CD8-positive, alpha-beta memory T cell (primary cell): ENCODE measurements around the gene DAP. TPM values are rescaled to one million over a fixed set of nuclear protein-coding genes. Genes with fewer than 3 reads are reported as not detected.
"Not testable (repeated sequence)": the region's sequence is repeated elsewhere in the genome, so short reads cannot be mapped to it uniquely, and the experiment has no call there.

Source experiments
- CTCF ChIA-PET: fragments of 350-600 bp; sonication (Branson Sonifier 250); formaldehyde crosslinking; loops from one replicate; lab custom pipeline; 2021; ENCODE audit warnings: antibody characterized with exemption; lab: Charles Lee
- POLR2A ChIA-PET: fragments of 350-600 bp; sonication (Branson Sonifier 250); formaldehyde crosslinking; loops from one replicate; lab custom pipeline; 2021; ENCODE audit warnings: antibody characterized with exemption; lab: Charles Lee
- DNase-seq, 5 donors: peaks; one replicate each; pipeline versions ENCODE4 v3.0.0 to v3.0.0-alpha.2; 2020 to 2022; ENCODE audit warnings: mixed read lengths in 1 of 5
- H3K27ac ChIP-seq: one replicate; pipeline ENCODE4 v1.7.0; 2013; ENCODE audit warnings: low read depth, mild to moderate bottlenecking, low read length, moderate library complexity
- H3K27me3 ChIP-seq: 2 replicates; pipeline ENCODE4 v1.7.0; 2013; ENCODE audit warnings: low read length, mild to moderate bottlenecking; ENCODE audit not compliant: insufficient read depth, poor library complexity, severe bottlenecking
- H3K36me3 ChIP-seq: 2 replicates; pipeline ENCODE4 v1.7.0; 2013; ENCODE audit warnings: mild to moderate bottlenecking, low read length, moderate library complexity; ENCODE audit not compliant: insufficient read depth
- H3K4me1 ChIP-seq: 2 replicates; pipeline ENCODE4 v1.7.0; 2013; ENCODE audit warnings: mild to moderate bottlenecking, low read length, moderate library complexity; ENCODE audit not compliant: insufficient read depth
- H3K4me3 ChIP-seq: 2 replicates; pipeline ENCODE4 v1.7.0; 2013; ENCODE audit warnings: mild to moderate bottlenecking, low read length
- H3K9me3 ChIP-seq: 2 replicates; pipeline ENCODE4 v1.7.0; 2013; ENCODE audit warnings: mild to moderate bottlenecking, low read length
- H3K27ac Mint-ChIP-seq, 8 donors: one replicate each; pipeline ENCODE4 v1.8.0; 2020 to 2021; ENCODE audit warnings: mixed read lengths in 8 of 8, mild to moderate bottlenecking in 6 of 8, inconsistent platforms in 3 of 8, moderate library complexity in 3 of 8
- H3K27me3 Mint-ChIP-seq, 2 donors: one replicate each; pipeline ENCODE4 v1.8.0; 2020 to 2021; ENCODE audit warnings: mixed read lengths in 2 of 2, mild to moderate bottlenecking in 1 of 2, moderate library complexity in 1 of 2
- H3K36me3 Mint-ChIP-seq, 3 donors: one replicate each; pipeline ENCODE4 v1.8.0; 2020 to 2021; ENCODE audit warnings: mixed read lengths in 3 of 3, inconsistent platforms in 1 of 3, mild to moderate bottlenecking in 1 of 3
- H3K4me1 Mint-ChIP-seq, 3 donors: one replicate each; pipeline ENCODE4 v1.8.0; 2020 to 2021; ENCODE audit warnings: mixed read lengths in 3 of 3, inconsistent platforms in 1 of 3, mild to moderate bottlenecking in 1 of 3
- H3K4me3 Mint-ChIP-seq, 7 donors: one replicate each; pipeline ENCODE4 v1.8.0; 2020 to 2021; ENCODE audit warnings: mixed read lengths in 7 of 7, mild to moderate bottlenecking in 6 of 7, moderate library complexity in 4 of 7, inconsistent platforms in 2 of 7
- H3K9me3 Mint-ChIP-seq, 5 donors: one replicate each; pipeline ENCODE4 v1.8.0; 2020 to 2022; ENCODE audit warnings: mixed read lengths in 5 of 5, mild to moderate bottlenecking in 3 of 5, moderate library complexity in 2 of 5, inconsistent platforms in 1 of 5
- polyA plus RNA-seq: library from polyadenylated mRNA; unstranded; fragments of 300-500 nt; fragmentation: Illumina TruSeq; gene quantifications from one replicate; pipeline ENCODE4 v1.2.3, GENCODE V29; 2021
- total RNA-seq, 2 experiments: library from RNA; stranded (reverse); gene quantifications; one replicate each; pipeline ENCODE4 v1.2.3, GENCODE V29; 2021

DAP gene
- total and polyA plus RNA-seq, 3 experiments from 2014 or later = 60.0 to 73.7 (median 61.5) TPM

DNA sequence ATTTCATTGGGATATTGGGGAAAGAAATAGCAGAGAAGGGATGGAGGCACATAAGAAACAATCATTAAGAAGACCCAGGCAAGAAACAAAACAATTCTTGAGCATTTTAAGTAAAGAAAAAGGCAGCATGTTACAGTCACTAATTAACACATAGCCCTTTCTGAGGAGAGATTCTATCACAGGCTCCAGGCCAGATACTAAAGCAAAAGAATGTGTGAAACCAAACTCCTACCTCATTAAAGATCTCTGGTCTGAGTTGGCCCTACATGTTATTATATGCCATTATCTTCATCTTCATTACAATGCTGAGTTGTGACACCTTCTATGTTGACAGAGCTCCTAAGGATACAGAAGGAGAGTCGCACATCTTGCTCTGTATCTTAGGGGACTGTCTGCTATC lies 37.5 kb downstream of the DAP start:
- H3K27ac Mint-ChIP-seq = no peak overlapping the region
- H3K4me1 ChIP-seq = no peaks in the 10 kb centered on the region
- H3K4me1 Mint-ChIP-seq = peaks cover 13 to 20% (median 15%) of the 10 kb centered on the region in 3 donors
- ChIA-PET POLR2A (no interaction called here), CTCF (interaction anchor here (1.3 kb wide), 1 partner anchor 12 kb away, joined by 3 read pairs; no protein-coding TSS in a partner anchor)
- no peaks in the 10 kb centered on the region for H3K27me3 ChIP-seq
- H3K36me3 Mint-ChIP-seq = peaks cover 8 to 38% (median 16%) of the 10 kb centered on the region in 3 donors
- no peak overlapping the region for H3K4me3 Mint-ChIP-seq
- H3K9me3 Mint-ChIP-seq = no peaks in the 10 kb centered on the region
- no peak overlapping the region for H3K27ac ChIP-seq
- no peaks in the 10 kb centered on the region for H3K36me3 ChIP-seq
- H3K27me3 Mint-ChIP-seq = peaks cover 0 to 1% of the 10 kb centered on the region in 2 donors
- H3K9me3 ChIP-seq = no peaks in the 10 kb centered on the region
- no peak for DNase-seq
- H3K4me3 ChIP-seq = no peak overlapping the region

- H3K9me3 Mint-ChIP-seq, H3K27ac Mint-ChIP-seq, H3K4me3 ChIP-seq, H3K4me3 Mint-ChIP-seq, H3K27ac ChIP-seq, H3K36me3 ChIP-seq, H3K27me3 ChIP-seq, DNase-seq, POLR2A ChIA-PET, H3K27me3 Mint-ChIP-seq, H3K9me3 ChIP-seq, H3K4me1 Mint-ChIP-seq, H3K4me1 ChIP-seq, CTCF ChIA-PET: not testable (repeated sequence)
- H3K36me3 Mint-ChIP-seq = peaks cover 8 to 36% (median 17%) of the 10 kb centered on the region in 3 donors
These were observed 40.3 kb downstream of the DAP start for GRCh38 chr5:10720766-10721165.

DNA sequence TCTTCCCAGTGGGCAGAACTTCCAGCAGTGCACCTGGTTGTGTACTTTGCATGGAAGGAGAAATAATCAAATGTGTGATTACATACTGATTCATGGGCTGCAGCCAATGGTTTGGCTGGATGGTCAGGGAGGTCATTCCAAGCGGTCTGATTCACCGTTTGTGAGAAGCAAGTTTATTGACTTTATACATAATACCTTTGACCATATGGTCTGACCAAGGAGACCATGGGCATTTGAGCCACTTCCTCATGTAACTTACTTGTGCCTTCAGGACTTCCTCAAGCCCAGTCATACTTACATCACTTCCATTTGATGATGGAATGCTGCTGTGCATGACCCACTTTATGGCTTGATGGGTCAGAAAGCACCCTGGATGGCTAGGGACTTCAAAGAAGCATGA lies 41.1 kb downstream of the DAP start:
- ChIA-PET POLR2A (no interaction called here), CTCF (no interaction called here)
- Mint-ChIP-seq H3K27me3 (no peaks in the 10 kb centered on the region), H3K4me3 (no peak overlapping the region), H3K27ac (no peak overlapping the region), H3K9me3 (no peaks in the 10 kb centered on the region), H3K4me1 (peaks cover 0 to 2% (median 0%) of the 10 kb centered on the region in 3 donors), H3K36me3 (peaks cover 8 to 36% (median 17%) of the 10 kb centered on the region in 3 donors)
- H3K4me1 ChIP-seq = no peaks in the 10 kb centered on the region
- H3K27me3 ChIP-seq = no peaks in the 10 kb centered on the region
- no peaks in the 10 kb centered on the region for H3K36me3 ChIP-seq
- no peak overlapping the region for H3K4me3 ChIP-seq
- H3K27ac ChIP-seq = no peak overlapping the region
- H3K9me3 ChIP-seq = no peaks in the 10 kb centered on the region
- no peak for DNase-seq

DNA sequence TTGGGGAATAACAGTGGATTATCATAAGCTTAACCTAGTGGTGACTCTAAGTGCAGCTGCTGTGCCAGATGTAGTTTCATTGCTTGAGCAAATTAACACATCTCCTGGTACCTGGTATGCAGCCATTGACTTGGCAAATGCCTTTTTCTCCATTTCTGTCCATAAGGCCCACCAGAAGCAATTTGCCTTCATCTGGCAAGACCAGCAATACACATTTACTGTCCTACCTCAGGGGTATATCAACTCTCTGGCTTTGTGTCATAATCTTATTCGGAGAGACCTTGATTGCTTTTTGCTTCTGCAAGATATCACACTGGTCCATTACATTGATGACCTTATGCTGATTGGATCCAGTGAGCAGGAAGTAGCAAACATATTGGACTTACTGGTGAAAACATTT lies 42.4 kb downstream of the DAP start:
- H3K27me3 ChIP-seq, H3K4me3 ChIP-seq, H3K9me3 ChIP-seq, POLR2A ChIA-PET, H3K27me3 Mint-ChIP-seq, H3K9me3 Mint-ChIP-seq, H3K4me1 ChIP-seq, CTCF ChIA-PET, H3K36me3 ChIP-seq, H3K4me3 Mint-ChIP-seq, H3K27ac ChIP-seq, DNase-seq, H3K4me1 Mint-ChIP-seq: not testable (repeated sequence)
- H3K27ac Mint-ChIP-seq = peak overlapping the region in 1 of 8 donors; percentile 8
- H3K36me3 Mint-ChIP-seq = peaks cover 8 to 44% (median 17%) of the 10 kb centered on the region in 3 donors

- POLR2A ChIA-PET, H3K9me3 ChIP-seq, H3K4me3 Mint-ChIP-seq, H3K9me3 Mint-ChIP-seq, H3K36me3 ChIP-seq, DNase-seq, H3K4me3 ChIP-seq, H3K4me1 ChIP-seq, H3K27me3 ChIP-seq, CTCF ChIA-PET, H3K27me3 Mint-ChIP-seq, H3K27ac ChIP-seq: not testable (repeated sequence)
- peak overlapping the region in 1 of 8 donors; percentile 18 for H3K27ac Mint-ChIP-seq
- peaks cover 4 to 44% (median 10%) of the 10 kb centered on the region in 3 donors for H3K36me3 Mint-ChIP-seq
- peaks cover 0 to 13% (median 5%) of the 10 kb centered on the region in 3 donors for H3K4me1 Mint-ChIP-seq
These were observed 44.2 kb downstream of the DAP start for GRCh38 chr5:10716825-10717224.

DNA sequence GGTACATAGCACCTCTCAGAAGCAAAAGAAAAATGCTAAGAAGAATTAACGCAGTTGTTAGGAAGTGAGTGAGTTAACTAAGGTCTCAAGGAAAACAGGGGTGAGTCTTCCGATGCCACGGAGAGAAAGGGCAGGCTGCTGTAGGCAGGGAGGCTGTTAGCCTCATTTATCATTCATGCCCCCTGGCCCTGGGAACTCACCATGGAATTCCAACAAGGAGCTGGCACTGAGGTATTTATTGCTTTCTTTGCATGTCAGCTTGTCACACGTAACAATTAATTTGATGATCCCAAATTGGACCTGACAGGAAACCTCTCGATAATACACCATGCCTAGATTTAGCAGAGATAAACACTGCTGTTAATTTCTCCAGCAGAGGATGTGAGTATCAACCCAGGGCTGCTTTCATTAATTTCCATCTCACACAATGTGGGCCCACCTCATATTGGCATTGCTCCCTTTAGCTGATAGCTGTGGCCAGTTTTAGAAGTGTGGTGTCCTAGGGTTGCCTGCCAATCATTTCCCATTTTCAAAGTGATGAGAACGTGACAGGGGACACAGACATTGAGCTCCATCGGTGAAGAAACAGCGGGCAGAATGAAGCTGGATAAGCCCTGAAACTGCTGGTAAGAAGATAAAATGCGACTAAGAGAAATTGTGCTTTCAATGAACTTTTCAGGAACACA lies 45.3 kb downstream of the DAP start:
- no peaks in the 10 kb centered on the region for H3K27me3 ChIP-seq
- H3K36me3 ChIP-seq = no peaks in the 10 kb centered on the region
- CTCF ChIA-PET = no interaction called here

GRCh38 chr5:10712574-10713366 lies 48.3 kb downstream of the DAP start:
- Histone ChIP-seq H3K4me1 (no peaks in the 10 kb centered on the region), H3K27me3 (no peaks in the 10 kb centered on the region), H3K27ac (no peak overlapping the region), H3K36me3 (no peaks in the 10 kb centered on the region), H3K9me3 (no peaks in the 10 kb centered on the region), H3K4me3 (no peak overlapping the region)
- H3K27me3 Mint-ChIP-seq = no peaks in the 10 kb centered on the region
- no peak overlapping the region for H3K4me3 Mint-ChIP-seq
- peak overlapping the region in 4 of 8 donors; percentile 23 to 51 (median 46) for H3K27ac Mint-ChIP-seq
- no peaks in the 10 kb centered on the region for H3K9me3 Mint-ChIP-seq
- no peak for DNase-seq
- H3K4me1 Mint-ChIP-seq = peaks cover 3 to 23% (median 5%) of the 10 kb centered on the region in 3 donors
- POLR2A ChIA-PET = no interaction called here
- CTCF ChIA-PET = no interaction called here
- peaks cover 0 to 33% (median 8%) of the 10 kb centered on the region in 3 donors for H3K36me3 Mint-ChIP-seq

More for the DNA sequence above, 45.3 kb downstream of the DAP start:
- DNase-seq = no peak
- Histone ChIP-seq H3K4me1 (no peaks in the 10 kb centered on the region), H3K9me3 (no peaks in the 10 kb centered on the region), H3K4me3 (no peak overlapping the region), H3K27ac (no peak overlapping the region)
- Mint-ChIP-seq H3K9me3 (no peaks in the 10 kb centered on the region), H3K36me3 (peaks cover 0 to 43% (median 12%) of the 10 kb centered on the region in 3 donors), H3K27me3 (no peaks in the 10 kb centered on the region), H3K27ac (peak overlapping the region in 2 of 8 donors; percentile 58 to 65), H3K4me3 (no peak overlapping the region), H3K4me1 (peaks cover 3 to 17% (median 5%) of the 10 kb centered on the region in 3 donors)
- POLR2A ChIA-PET = no interaction called here

DNA sequence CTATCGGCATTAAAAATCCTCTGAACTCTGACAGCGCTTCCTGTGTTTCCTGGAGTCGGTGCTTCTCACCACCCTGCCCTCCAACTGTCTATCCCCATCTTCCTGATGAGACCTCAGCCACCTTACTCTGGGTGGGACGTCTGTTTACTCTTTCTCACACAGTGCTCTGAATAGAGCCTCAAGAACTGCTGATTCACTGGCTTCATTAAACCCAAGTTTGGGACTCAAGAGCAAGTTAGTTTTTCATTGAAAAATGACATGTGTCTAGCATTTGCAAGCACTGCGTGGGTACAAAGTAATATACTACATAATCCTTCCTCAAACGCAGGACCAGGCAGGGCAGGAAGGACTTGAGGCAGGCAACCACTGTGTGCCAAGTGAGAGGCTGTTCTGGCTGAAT lies 49.5 kb downstream of the DAP start:
- ChIA-PET POLR2A (no interaction called here), CTCF (no interaction called here)
- H3K27ac Mint-ChIP-seq = peak overlapping the region in 3 of 8 donors; percentile 3 to 70 (median 17)

More for the DNA sequence above, 49.5 kb downstream of the DAP start:
- Mint-ChIP-seq H3K4me1 (peaks cover 12 to 34% (median 12%) of the 10 kb centered on the region in 3 donors), H3K36me3 (peaks cover 0 to 28% (median 7%) of the 10 kb centered on the region in 3 donors), H3K9me3 (no peaks in the 10 kb centered on the region), H3K27me3 (no peaks in the 10 kb centered on the region), H3K4me3 (no peak overlapping the region)
- H3K4me1 ChIP-seq = no peaks in the 10 kb centered on the region
- no peak overlapping the region for H3K4me3 ChIP-seq
- no peaks in the 10 kb centered on the region for H3K9me3 ChIP-seq
- H3K27ac ChIP-seq = no peak overlapping the region
- H3K27me3 ChIP-seq = no peaks in the 10 kb centered on the region
- DNase-seq = no peak
- no peaks in the 10 kb centered on the region for H3K36me3 ChIP-seq
